ENCODE data around the gene SLC29A1. TPM values are rescaled to one million over a fixed set of nuclear protein-coding genes. Genes with fewer than 3 reads are reported as not detected.
A peak's percentile ranks its signal among the peaks of the same experiment; 100 is the strongest.

The SLC29A1 gene
- total and polyA plus RNA-seq, 9 of the 15 experiments (the other 6 are each of a cell fraction or from before 2014, with no cell fraction given): 18.9 to 170 (median 57.7) TPM

GRCh38 chr6:44250718-44251123 is 27.3 kb downstream of the SLC29A1 start:
- no peaks in the 10 kb centered on the region for H3K27me3 ChIP-seq (ENCODE audit: control insufficient read depth in 2 of 2, insufficient read depth in 2 of 2, low read length in 2 of 2)
- FAIRE-seq: no peak
- peaks cover 25% of the 10 kb centered on the region for H3K9me1 ChIP-seq (ENCODE audit: control insufficient read depth, insufficient read depth, low read length)
- H3K9me3 ChIP-seq (replicated peaks; ENCODE audit: control insufficient read depth, insufficient read depth, low read depth, low read length): no peaks in the 10 kb centered on the region
- no peak overlapping the region for H3K9ac ChIP-seq (ENCODE audit: insufficient read depth in 1 of 2, low read depth in 2 of 2, low read length in 2 of 2)
- DNase-seq (ENCODE audit: extremely low read depth in 1 of 4, low spot score in 3 of 4): no peak
- peaks cover 68% of the 10 kb centered on the region for H3K79me2 ChIP-seq (ENCODE audit: control insufficient read depth, insufficient read depth, low read length)
- H3K27ac ChIP-seq (ENCODE audit: extremely low read depth, low read depth, low read length): peak overlapping the region; percentile 16; the same call in 1 of the 3 replicates
- no peak overlapping the region; the same call in 1 of the 2 replicates for H3K4me3 ChIP-seq
- no peak for ATAC-seq
- POLR2A ChIA-PET: interaction anchor here (0.7 to 1.9 kb wide), 10 partner anchors 8 to 154 kb away, joined by 3 to 9 read pairs (median 4); partner anchors contain the start of gene SLC29A1
- H3K36me3 ChIP-seq (ENCODE audit: control insufficient read depth, insufficient read depth, low read length): peaks cover 87% of the 10 kb centered on the region
- BruUV-seq (replicated peaks): no TSS peak
- intact Hi-C loops (cut with micrococcal nuclease): no loop called here
- H3K4me1 ChIP-seq (replicated peaks in 1 of 2; ENCODE audit: control insufficient read depth in 2 of 2, insufficient read depth in 2 of 2, low read length in 2 of 2): peaks cover 34 to 50% of the 10 kb centered on the region in 2 experiments
- in situ Hi-C loops (cut with MboI): no loop called here
- WGBS (ENCODE audit: insufficient coverage, low coverage, missing lambda C conversion rate): 56% methylated on average over 3 of the region's 3 CpGs
- H3K4me2 ChIP-seq (ENCODE audit: insufficient read depth, low read length): peak overlapping the region; percentile 39
- TF ChIP-seq ATF3 (IDR thresholded peaks at IDR 0.05): no peak
- TF ChIP-seq ATF3 (CRISPR knock-in tag; conservative IDR thresholded peaks at IDR 0.05): 0 out of 2 replicates have a peak, but pooled peaks have one; percentile 31
- TF ChIP-seq RBFOX2 (IDR thresholded peaks at IDR 0.05; ENCODE audit: low read depth, low read length): 0 out of 2 replicates have a peak, but pooled peaks have one; percentile 60
- TF ChIP-seq POLR2A (conservative IDR thresholded peaks at IDR 0.05): peak; percentile 24; the same call in 1 of the 2 replicates
- TF ChIP-seq ZMIZ1 (IDR thresholded peaks at IDR 0.05; ENCODE audit: low read depth in 2 of 2, low read length in 2 of 2): 0 out of 4 replicates have a peak, but pooled peaks of 1 of the 2 experiments have one; percentile 24
- TF ChIP-seq ZBED1 (IDR thresholded peaks at IDR 0.05): peak; percentile 51; the same call in 1 of the 2 replicates
- TF ChIP-seq CBFB (CRISPR knock-in tag; IDR thresholded peaks at IDR 0.05): no peak
- no peak for TF ChIP-seq PCBP1 (IDR thresholded peaks at IDR 0.05; ENCODE audit: low read depth, low read length, poor library complexity, severe bottlenecking)
- TF ChIP-seq ZNF431 (CRISPR knock-in tag; IDR thresholded peaks at IDR 0.05): peak; percentile 60; the same call in 1 of the 2 replicates
- peak; percentile 95; the same call in 1 of the 2 replicates for TF ChIP-seq PHTF2 (CRISPR knock-in tag; IDR thresholded peaks at IDR 0.05)
- TF ChIP-seq ATF1 (CRISPR knock-in tag; IDR thresholded peaks at IDR 0.05): no peak
- TF ChIP-seq ATF1 (tag; IDR thresholded peaks at IDR 0.05): 0 out of 2 replicates have a peak, but pooled peaks have one; percentile 13
- peak; percentile 12 for TF ChIP-seq POLR2B (IDR thresholded peaks at IDR 0.05; ENCODE audit: low read depth, partially characterized antibody)
- peak; percentile 29 for TF ChIP-seq CCNT2 (IDR thresholded peaks at IDR 0.05; ENCODE audit: borderline replicate concordance, extremely low read depth, insufficient read length, low read depth, low read length)
- TF ChIP-seq LARP7 (IDR thresholded peaks at IDR 0.05): no peak
- peak; percentile 65 for TF ChIP-seq POLR2AphosphoS5 (IDR thresholded peaks at IDR 0.05; ENCODE audit: control insufficient read depth, insufficient read depth, low read depth, low read length)
- TF ChIP-seq ZNF436 (CRISPR knock-in tag; IDR thresholded peaks at IDR 0.05): 0 out of 2 replicates have a peak, but pooled peaks have one; percentile 7
- no peak for TF ChIP-seq ZNF146 (CRISPR knock-in tag; IDR thresholded peaks at IDR 0.05; ENCODE audit: unreplicated experiment)
- peak; percentile 34; the same call in 1 of the 2 replicates for TF ChIP-seq FOXK1 (CRISPR knock-in tag; IDR thresholded peaks at IDR 0.05; ENCODE audit: borderline replicate concordance)
- H2AFZ ChIP-seq (ENCODE audit: low read depth, low read length): no peak overlapping the region
- CTCF ChIA-PET (ENCODE audit: low intra/inter-chr PET ratio): no interaction called here
- H4K20me1 ChIP-seq (replicated peaks; ENCODE audit: control insufficient read depth, insufficient read depth, low read length): peaks cover 84% of the 10 kb centered on the region
